Measurements from ENCODE around the gene GPD2. TPM values are rescaled to one million over a fixed set of nuclear protein-coding genes. Genes with fewer than 3 reads are reported as not detected.

GPD2 gene
- total and polyA plus RNA-seq, 2 of the 8 experiments (the other 6 are each of a cell fraction or from before 2014, with no cell fraction given): 8.4 to 43.1 TPM

- no peak for FAIRE-seq
- POLR2A ChIA-PET (ENCODE audit: partially characterized antibody): no interaction called here
- no peak for DNase-seq (ENCODE audit: low read depth in 1 of 2, low spot score in 2 of 2)
- H3K14ac ChIP-seq (ENCODE audit: insufficient read length): no peak overlapping the region
- H3K23ac ChIP-seq (ENCODE audit: insufficient read length): no peak overlapping the region
- TF ChIP-seq MAFK (IDR thresholded peaks at IDR 0.05; ENCODE audit: low read depth, low read length) (peak; percentile 73), BACH1 (IDR thresholded peaks at IDR 0.05; ENCODE audit: low read length) (peak; percentile 83), ZNF274 (IDR thresholded peaks at IDR 0.05; ENCODE audit: borderline replicate concordance, extremely low read depth, low read length) (no peak)
- H3K23me2 ChIP-seq (ENCODE audit: low read depth, low read length): peaks cover 4% of the 10 kb centered on the region; the same call in 1 of the 2 replicates
- no peak overlapping the region for H2BK12ac ChIP-seq (ENCODE audit: low read depth, low read length)
- H3K56ac ChIP-seq (replicated peaks; ENCODE audit: insufficient read length, low read depth, low read length): no peak overlapping the region
- H4K91ac ChIP-seq (replicated peaks; ENCODE audit: insufficient read length, low read length): no peak overlapping the region
- H3K36me3 ChIP-seq (ENCODE audit: control insufficient read depth in 2 of 4, insufficient read depth in 4 of 4, low read length in 3 of 4): no peaks in the 10 kb centered on the region; a peak in 1 of 8 replicates
- peaks cover 0 to 3% (median 0%) of the 10 kb centered on the region in 4 experiments; a peak in 1 of 7 replicates for H3K4me1 ChIP-seq (replicated peaks in 1 of 4; ENCODE audit: control insufficient read depth in 3 of 4, insufficient read depth in 4 of 4, low read length in 3 of 4)
- H3K27me3 ChIP-seq (replicated peaks in 1 of 4; ENCODE audit: control insufficient read depth in 3 of 4, extremely low read depth in 1 of 4, insufficient read depth in 3 of 4, low read length in 3 of 4): no peaks in the 10 kb centered on the region
- H3K4ac ChIP-seq (replicated peaks; ENCODE audit: insufficient read length, low read depth, low read length): no peak overlapping the region
- no peak overlapping the region for H3K4me2 ChIP-seq (ENCODE audit: insufficient read depth in 1 of 2, low read depth in 2 of 2, low read length in 2 of 2)
- H4K20me1 ChIP-seq (replicated peaks in 1 of 2; ENCODE audit: control insufficient read depth in 1 of 2, insufficient read depth in 2 of 2, low read length in 2 of 2): no peaks in the 10 kb centered on the region
- no peak overlapping the region for H3K4me3 ChIP-seq (ENCODE audit: extremely low read depth in 1 of 4, insufficient read depth in 2 of 4, low read depth in 3 of 4, low read length in 4 of 4)
- no peak overlapping the region for H2BK20ac ChIP-seq (ENCODE audit: low read length)
- no peak overlapping the region for H3K9ac ChIP-seq (replicated peaks in 1 of 4; ENCODE audit: extremely low read depth in 1 of 4, low read depth in 3 of 4, low read length in 3 of 4)
- H2BK120ac ChIP-seq (replicated peaks; ENCODE audit: low read depth, low read length): no peak overlapping the region
- H3K27ac ChIP-seq (ENCODE audit: low read depth, low read length): no peak overlapping the region
- H2BK15ac ChIP-seq (ENCODE audit: low read length): no peak overlapping the region
- H2BK5ac ChIP-seq (ENCODE audit: low read depth, low read length): no peak overlapping the region
- H2AK5ac ChIP-seq (ENCODE audit: low read depth, low read length): no peak overlapping the region
- H3K18ac ChIP-seq (ENCODE audit: extremely low read depth, low read length): no peak overlapping the region
- H3K79me1 ChIP-seq (ENCODE audit: low read depth, low read length): no peaks in the 10 kb centered on the region
- WGBS, 2 experiments (ENCODE audit: extremely low coverage in 1 of 2, insufficient coverage in 1 of 2, insufficient read length in 1 of 2, insufficient replicate concordance in 2 of 2, low coverage in 1 of 2, low lambda C conversion rate in 2 of 2, missing lambda C conversion rate in 1 of 2): 81% methylated on average over 1 of the region's 1 CpG; no CpG with 5 or more reads in 1 of the 2 experiments
- H3K79me2 ChIP-seq (ENCODE audit: control insufficient read depth in 1 of 2, insufficient read depth in 2 of 2, low read length in 2 of 2): no peaks in the 10 kb centered on the region
- H4K5ac ChIP-seq (ENCODE audit: insufficient read length, low read depth, low read length): no peak overlapping the region
- no peaks in the 10 kb centered on the region for H3K9me3 ChIP-seq (ENCODE audit: insufficient read depth in 2 of 2, low read depth in 1 of 2, low read length in 1 of 2)
- no peak overlapping the region for H4K8ac ChIP-seq (ENCODE audit: extremely low read depth, insufficient read depth, low read length)
- H2AFZ ChIP-seq (ENCODE audit: low read length): peak overlapping the region; percentile 36
- CTCF ChIA-PET (ENCODE audit: partially characterized antibody): interaction anchor here (0.7 kb wide), 1 partner anchor 600 kb away, joined by 4 read pairs; no protein-coding TSS in a partner anchor
Observed at GRCh38 chr2:156430980-156431358, 5.2 kb upstream of the GPD2 start.

Measured in H1 (cell line).